Pancreas (tissue), 10 donors: ENCODE measurements around the gene TPGS1. TPM values are rescaled to one million over a fixed set of nuclear protein-coding genes. Genes with fewer than 3 reads are reported as not detected.
A peak's percentile ranks its signal among the peaks of the same experiment; 100 is the strongest.

ENCODE experiments used
- ATAC-seq, 4 donors: fragments of 200-7000 bp; cut with Tn5 transposase; one replicate each; pipeline versions ENCODE4 v1.8.0 to v1.9.1; 2020; ENCODE audit warnings: mild to moderate bottlenecking in 4 of 4, moderate library complexity in 4 of 4
- DNase-seq, 6 donors: peaks; one replicate each; pipeline ENCODE4 v3.0.0-alpha.2; 2020
- FAIRE-seq: peaks from 2 replicates; lab custom pipeline; 2012; peaks lifted over from hg19 to GRCh38; lab: Jason Lieb, UNC
- H3K27ac ChIP-seq, 4 donors: fragments of 200-600 bp; sonication (generic); 1 replicate in 3 of 4; 2 replicates in 1 of 4; pipeline versions ENCODE4 v1.5.0 to v1.8.0; 2020
- H3K27me3 ChIP-seq, 4 donors: fragments of 200-600 bp; one replicate each; pipeline ENCODE4 v1.8.0; 2021
- H3K36me3 ChIP-seq, 3 donors: fragments of 200-600 bp; sonication (generic) in 1 of 3; one replicate each; pipeline versions ENCODE4 v1.5.0 to v1.8.0; 2020 to 2021
- H3K4me1 ChIP-seq, 3 donors: fragments of 200-600 bp; one replicate each; pipeline ENCODE4 v1.8.0; 2021
- H3K4me3 ChIP-seq, 4 donors: fragments of 200-600 bp; sonication (generic) in 2 of 4; one replicate each; pipeline versions ENCODE4 v1.5.0 to v1.8.0; 2020 to 2021
- H3K9me3 ChIP-seq, 4 donors: fragments of 200-600 bp; one replicate each; pipeline ENCODE4 v1.8.0; 2021
- CTCF ChIP-seq, 4 donors: fragments of 200-600 bp; sonication (generic) in 3 of 4; IDR thresholded peaks; one replicate each; pipeline versions ENCODE4 v1.5.0 to v1.8.0; 2021; ENCODE audit warnings: antibody characterized with exemption in 4 of 4
- WGBS, 2 donors: extraction: QIAGEN DNeasy Blood & Tissue Kit; methylation state at CpG; one replicate each; pipeline ENCODE4 v1.1.7; 2013; 5-methylcytosine and 5-hydroxymethylcytosine counted together
- intact Hi-C, 3 donors: fragments of 100-400 bp; cut with DNase I; formaldehyde crosslinking; loops; one replicate each; pipeline versions ENCODE4 v1.11.1 to v1.14.2; 2022
- polyA plus RNA-seq, 2 donors: library from polyadenylated mRNA; stranded (reverse); fragments of 200-250 nt; gene quantifications; one replicate each; pipeline ENCODE4 v1.2.3, GENCODE V29; 2013
- total RNA-seq, 6 donors: library from RNA; stranded (reverse); fragmentation: NEBNext Ultra II Directional in 4 of 6; extraction: Animal tissue kit (Norgen Biotek cat#: 25700) in 4 of 6; gene quantifications; one replicate each; pipeline versions ENCODE4 v1.2.1 to v1.2.4, GENCODE V29; 2021 to 2023
- donor health status: healthy with polysubstance abuse.
- donor health status: DM: no; HTN: no; CAD: no; lungs with moderate emphysema.
- donor health status: DM: no; HTN: no; CAD: no.
- donor health status: control.
- donor health status: control.
- donor health status: Bipolar disorder and iron deficiency.
- donor health status: DM: yes; HTN: yes; CAD: no.
- donor health status: DM: no; HTN: no; CAD: no.
- donor health status: DM: no; HTN: no; CAD: no.
- donor health status: DM: yes; HTN: yes; CAD: no.

Gene TPGS1
- total and polyA plus RNA-seq, 8 donors: 8.8 to 29.7 (median 11.2) TPM

- no peak overlapping the region for H3K4me3 ChIP-seq
- WGBS, 2 donors: 43 to 56% methylated on average over 21 to 22 of the region's 22 CpGs
- no peaks in the 10 kb centered on the region for H3K36me3 ChIP-seq
- DNase-seq (peak in 2 of 6 donors; percentile 39 to 72), FAIRE-seq (no peak), ATAC-seq (no peak)
- peaks cover 0 to 10% (median 6%) of the 10 kb centered on the region in 4 donors for H3K27me3 ChIP-seq
- no peak for TF ChIP-seq CTCF (IDR thresholded peaks at IDR 0.05)
- peaks cover 0 to 11% (median 5%) of the 10 kb centered on the region in 3 donors for H3K4me1 ChIP-seq
- no peak overlapping the region for H3K27ac ChIP-seq
- no peaks in the 10 kb centered on the region for H3K9me3 ChIP-seq
- intact Hi-C loops: no loop called here
Measured at GRCh38 chr19:494171-495080, 12.9 kb upstream of the TPGS1 start.

GRCh38 chr19:495081-495401 lies 12.3 kb upstream of the TPGS1 start:
- Histone ChIP-seq H3K36me3 (no peaks in the 10 kb centered on the region), H3K4me3 (no peak overlapping the region), H3K4me1 (peaks cover 0 to 7% (median 5%) of the 10 kb centered on the region in 3 donors), H3K27ac (no peak overlapping the region), H3K9me3 (no peaks in the 10 kb centered on the region), H3K27me3 (peaks cover 0 to 10% (median 6%) of the 10 kb centered on the region in 4 donors)
- DNase-seq (peak in 3 of 6 donors; percentile 18 to 64 (median 37)), FAIRE-seq (no peak), ATAC-seq (no peak)
- 39 to 44% methylated on average over 10 of the region's 10 CpGs for WGBS, 2 donors
- TF ChIP-seq CTCF (IDR thresholded peaks at IDR 0.05): no peak
- intact Hi-C loops: no loop called here

- DNase-seq (peak in 3 of 6 donors; percentile 17 to 74 (median 46)), FAIRE-seq (no peak), ATAC-seq (peak in 3 of 4 donors; percentile 46 to 67 (median 58))
Measured at GRCh38 chr19:495402-496111, 11.7 kb upstream of the TPGS1 start.

DNA sequence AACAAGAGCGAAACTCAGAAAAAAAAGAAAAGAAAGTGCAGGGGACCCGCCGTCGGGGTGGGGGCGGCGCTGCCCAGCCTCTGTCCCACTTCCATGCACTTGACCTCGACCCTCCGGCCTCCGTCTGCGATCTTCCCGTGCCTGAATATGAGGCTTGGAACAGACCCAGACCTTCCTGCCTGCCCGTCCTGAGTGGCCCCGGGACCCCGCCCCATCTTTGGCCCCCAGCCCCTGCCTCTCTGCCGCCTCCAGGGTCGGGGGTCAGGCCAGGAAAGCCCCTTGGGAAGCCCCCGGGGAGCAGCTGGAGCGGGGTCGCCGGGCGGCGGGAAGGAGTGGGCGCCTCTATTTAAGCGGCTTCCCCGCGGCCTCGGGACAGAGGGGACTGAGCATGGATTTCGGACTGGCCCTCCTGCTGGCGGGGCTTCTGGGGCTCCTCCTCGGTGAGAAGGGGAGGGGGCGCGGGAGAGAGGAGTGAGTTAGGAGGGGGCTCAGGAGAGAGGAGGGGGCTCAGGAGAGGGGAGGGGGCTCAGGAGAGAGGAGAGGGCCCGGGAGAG lies 11.1 kb upstream of the TPGS1 start, which contains the start of gene MADCAM1:
Gene MADCAM1 (plus strand): TSS at position 375 of the 554 bp plus-strand sequence. CDS start 14 bp downstream, at position 389.
- no peak for TF ChIP-seq CTCF (IDR thresholded peaks at IDR 0.05)
- intact Hi-C loops: no loop called here
- Histone ChIP-seq H3K36me3 (no peaks in the 10 kb centered on the region), H3K27ac (no peak within 1 kb of the TSS), H3K4me1 (peaks cover 0 to 7% (median 5%) of the 10 kb centered on the region in 3 donors), H3K9me3 (no peaks in the 10 kb centered on the region), H3K27me3 (peaks cover 0 to 10% (median 6%) of the 10 kb centered on the region in 4 donors), H3K4me3 (no peak within 1 kb of the TSS)
- WGBS, 2 donors: 10 to 11% methylated on average over 31 to 33 of the region's 33 CpGs
- FAIRE-seq (no peak), ATAC-seq (no peak), DNase-seq (peak in 2 of 6 donors; percentile 29 to 72)

More at GRCh38 chr19:495402-496111, 11.7 kb upstream of the TPGS1 start:
- Histone ChIP-seq H3K36me3 (no peaks in the 10 kb centered on the region), H3K9me3 (no peaks in the 10 kb centered on the region), H3K27ac (no peak overlapping the region), H3K27me3 (peaks cover 0 to 10% (median 6%) of the 10 kb centered on the region in 4 donors), H3K4me3 (no peak overlapping the region), H3K4me1 (peaks cover 0 to 7% (median 5%) of the 10 kb centered on the region in 3 donors)
- intact Hi-C loops: no loop called here
- peak; percentile 28 to 57 (median 44) for TF ChIP-seq CTCF (IDR thresholded peaks at IDR 0.05)
- WGBS, 2 donors: 19 to 22% methylated on average over 32 of the region's 32 CpGs
